ENCODE results near the gene KLK12. TPM values are rescaled to one million over a fixed set of nuclear protein-coding genes. Genes with fewer than 3 reads are reported as not detected.

KLK12 gene
- total RNA-seq, 5 donors from 2014 or later (not counting 1 experiment from before 2014, with no cell fraction given) = not detected

GRCh38 chr19:51070334-51071094 lies 35.7 kb upstream of the KLK12 start:
- Mint-ChIP-seq H3K4me3 (no peak overlapping the region), H3K27ac (no peak overlapping the region), H3K4me1 (peaks cover 0 to 3% (median 0%) of the 10 kb centered on the region in 3 donors), H3K27me3 (peaks cover 23 to 37% of the 10 kb centered on the region in 2 donors), H3K9me3 (peaks cover 6 to 13% (median 9%) of the 10 kb centered on the region in 3 donors), H3K36me3 (no peaks in the 10 kb centered on the region)
- WGBS (ENCODE audit: insufficient coverage) = 80% methylated on average over 1 of the region's 5 CpGs
- no peak overlapping the region for H3K27ac ChIP-seq (ENCODE audit: low read length)
- H3K4me3 ChIP-seq (ENCODE audit: control insufficient read depth in 1 of 2, extremely low read depth in 1 of 2, low read length in 1 of 2) = no peak overlapping the region
- no peaks in the 10 kb centered on the region for H3K4me1 ChIP-seq (ENCODE audit: control insufficient read depth in 1 of 2, extremely low read depth in 1 of 2, insufficient read depth in 2 of 2, low read length in 2 of 2)
- H3K36me3 ChIP-seq (ENCODE audit: control insufficient read depth in 2 of 2, extremely low read depth in 1 of 2, insufficient read depth in 1 of 2, low read length in 1 of 2) = no peaks in the 10 kb centered on the region
- ATAC-seq (replicated peaks in 1 of 4) (no peak), DNase-seq (no peak)
- H3K27me3 ChIP-seq (replicated peaks in 1 of 2; ENCODE audit: control insufficient read depth in 2 of 2, extremely low read depth in 1 of 2, insufficient read depth in 2 of 2, low read length in 1 of 2) = peaks cover 2 to 18% of the 10 kb centered on the region in 2 experiments
- CTCF ChIA-PET = no interaction called here
- no peaks in the 10 kb centered on the region for H3K9me3 ChIP-seq
- POLR2A ChIA-PET = no interaction called here

GRCh38 chr19:51066393-51067186 lies 31.8 kb upstream of the KLK12 start:
- Histone ChIP-seq H3K27ac (ENCODE audit: low read length) (no peak overlapping the region), H3K4me1 (ENCODE audit: control insufficient read depth in 1 of 2, extremely low read depth in 1 of 2, insufficient read depth in 2 of 2, low read length in 2 of 2) (peaks cover 0 to 10% of the 10 kb centered on the region in 2 experiments), H3K9me3 (no peaks in the 10 kb centered on the region), H3K27me3 (replicated peaks in 1 of 2; ENCODE audit: control insufficient read depth in 2 of 2, extremely low read depth in 1 of 2, insufficient read depth in 2 of 2, low read length in 1 of 2) (peaks cover 4 to 42% of the 10 kb centered on the region in 2 experiments), H3K4me3 (ENCODE audit: control insufficient read depth in 1 of 2, extremely low read depth in 1 of 2, low read length in 1 of 2) (no peak overlapping the region), H3K36me3 (ENCODE audit: control insufficient read depth in 2 of 2, extremely low read depth in 1 of 2, insufficient read depth in 1 of 2, low read length in 1 of 2) (no peaks in the 10 kb centered on the region)
- peaks cover 0 to 6% (median 0%) of the 10 kb centered on the region in 3 donors for H3K9me3 Mint-ChIP-seq
- peaks cover 32 to 37% of the 10 kb centered on the region in 2 donors for H3K27me3 Mint-ChIP-seq
- no peak for DNase-seq
- H3K4me3 Mint-ChIP-seq = peak overlapping the region in 1 of 3 donors; percentile 72
- CTCF ChIA-PET = no interaction called here
- POLR2A ChIA-PET = no interaction called here
- no peak for ATAC-seq (replicated peaks in 1 of 4)
- peaks cover 0 to 5% (median 2%) of the 10 kb centered on the region in 3 donors for H3K4me1 Mint-ChIP-seq
- H3K27ac Mint-ChIP-seq = no peak overlapping the region
- 59% methylated on average over 6 of the region's 7 CpGs for WGBS (ENCODE audit: insufficient coverage)
- H3K36me3 Mint-ChIP-seq = no peaks in the 10 kb centered on the region

- Mint-ChIP-seq H3K4me3 (peak overlapping the region in 2 of 3 donors; percentile 52 to 72), H3K9me3 (peaks cover 0 to 14% (median 0%) of the 10 kb centered on the region in 3 donors), H3K27ac (no peak overlapping the region), H3K4me1 (peaks cover 0 to 5% (median 2%) of the 10 kb centered on the region in 3 donors), H3K36me3 (no peaks in the 10 kb centered on the region), H3K27me3 (peaks cover 43 to 48% of the 10 kb centered on the region in 2 donors)
- Histone ChIP-seq H3K27ac (ENCODE audit: low read length) (no peak overlapping the region), H3K4me1 (ENCODE audit: control insufficient read depth in 1 of 2, extremely low read depth in 1 of 2, insufficient read depth in 2 of 2, low read length in 2 of 2) (peaks cover 0 to 10% of the 10 kb centered on the region in 2 experiments), H3K36me3 (ENCODE audit: control insufficient read depth in 2 of 2, extremely low read depth in 1 of 2, insufficient read depth in 1 of 2, low read length in 1 of 2) (no peaks in the 10 kb centered on the region), H3K27me3 (replicated peaks in 1 of 2; ENCODE audit: control insufficient read depth in 2 of 2, extremely low read depth in 1 of 2, insufficient read depth in 2 of 2, low read length in 1 of 2) (peaks cover 4 to 43% of the 10 kb centered on the region in 2 experiments), H3K9me3 (no peaks in the 10 kb centered on the region), H3K4me3 (ENCODE audit: control insufficient read depth in 1 of 2, extremely low read depth in 1 of 2, low read length in 1 of 2) (peak overlapping the region in 1 of 2 donors; percentile 10)
- ChIA-PET POLR2A (no interaction called here), CTCF (no interaction called here)
- 15% methylated on average over 17 of the region's 25 CpGs for WGBS (ENCODE audit: insufficient coverage)
- ATAC-seq (replicated peaks in 1 of 4) = no peak
- no peak for DNase-seq
These were observed 30.6 kb upstream of the KLK12 start for GRCh38 chr19:51065221-51065960.

GRCh38 chr19:51064534-51065220 lies 29.9 kb upstream of the KLK12 start, which contains the start of gene KLK13:
Gene KLK13 (minus strand): TSS chr19:51065092. CDS start chr19:51065067, 25 bp downstream.
- no peak for DNase-seq
- peaks cover 4 to 49% of the 10 kb centered on the region in 2 experiments for H3K27me3 ChIP-seq (replicated peaks in 1 of 2; ENCODE audit: control insufficient read depth in 2 of 2, extremely low read depth in 1 of 2, insufficient read depth in 2 of 2, low read length in 1 of 2)
- no peak within 1 kb of the TSS for H3K27ac ChIP-seq (ENCODE audit: low read length)
- peaks cover 48 to 53% of the 10 kb centered on the region in 2 donors for H3K27me3 Mint-ChIP-seq
- H3K27ac Mint-ChIP-seq = no peak within 1 kb of the TSS
- CTCF ChIA-PET = no interaction called here
- H3K9me3 ChIP-seq = no peaks in the 10 kb centered on the region
- no peaks in the 10 kb centered on the region for H3K36me3 Mint-ChIP-seq
- H3K4me1 ChIP-seq (ENCODE audit: control insufficient read depth in 1 of 2, extremely low read depth in 1 of 2, insufficient read depth in 2 of 2, low read length in 2 of 2) = peaks cover 0 to 10% of the 10 kb centered on the region in 2 experiments
- H3K36me3 ChIP-seq (ENCODE audit: control insufficient read depth in 2 of 2, extremely low read depth in 1 of 2, insufficient read depth in 1 of 2, low read length in 1 of 2) = no peaks in the 10 kb centered on the region
- H3K4me1 Mint-ChIP-seq = peaks cover 0 to 5% (median 2%) of the 10 kb centered on the region in 3 donors
- peaks cover 0 to 14% (median 0%) of the 10 kb centered on the region in 3 donors for H3K9me3 Mint-ChIP-seq
- 12% methylated on average over 13 of the region's 38 CpGs for WGBS (ENCODE audit: insufficient coverage)
- no peak for ATAC-seq (replicated peaks in 1 of 4)
- POLR2A ChIA-PET = no interaction called here
- peak within 1 kb of the TSS in 2 of 3 donors; percentile 52 to 72 for H3K4me3 Mint-ChIP-seq
- peak within 1 kb of the TSS; percentile 10 to 40 for H3K4me3 ChIP-seq (ENCODE audit: control insufficient read depth in 1 of 2, extremely low read depth in 1 of 2, low read length in 1 of 2)

GRCh38 chr19:51063664-51064063 lies 28.9 kb upstream of the KLK12 start:
- H3K9me3 ChIP-seq = no peaks in the 10 kb centered on the region
- H3K4me3 Mint-ChIP-seq = peak overlapping the region in 1 of 3 donors; percentile 33
- no peak overlapping the region for H3K4me3 ChIP-seq (ENCODE audit: control insufficient read depth in 1 of 2, extremely low read depth in 1 of 2, low read length in 1 of 2)
- ATAC-seq (replicated peaks in 1 of 4) = no peak
- H3K9me3 Mint-ChIP-seq = peaks cover 0 to 14% (median 0%) of the 10 kb centered on the region in 3 donors
- H3K4me1 Mint-ChIP-seq = peaks cover 0 to 5% (median 2%) of the 10 kb centered on the region in 3 donors
- H3K27me3 Mint-ChIP-seq = peaks cover 51 to 56% of the 10 kb centered on the region in 2 donors
- DNase-seq = no peak
- H3K36me3 Mint-ChIP-seq = no peaks in the 10 kb centered on the region
- H3K36me3 ChIP-seq (ENCODE audit: control insufficient read depth in 2 of 2, extremely low read depth in 1 of 2, insufficient read depth in 1 of 2, low read length in 1 of 2) = no peaks in the 10 kb centered on the region
- no peak overlapping the region for H3K27ac ChIP-seq (ENCODE audit: low read length)
- ChIA-PET CTCF (no interaction called here), POLR2A (no interaction called here)
- WGBS (ENCODE audit: insufficient coverage) = 69% methylated on average over 5 of the region's 7 CpGs
- H3K27ac Mint-ChIP-seq = no peak overlapping the region
- peaks cover 4 to 48% of the 10 kb centered on the region in 2 experiments for H3K27me3 ChIP-seq (replicated peaks in 1 of 2; ENCODE audit: control insufficient read depth in 2 of 2, extremely low read depth in 1 of 2, insufficient read depth in 2 of 2, low read length in 1 of 2)
- peaks cover 0 to 10% of the 10 kb centered on the region in 2 experiments for H3K4me1 ChIP-seq (ENCODE audit: control insufficient read depth in 1 of 2, extremely low read depth in 1 of 2, insufficient read depth in 2 of 2, low read length in 2 of 2)

Measured in T-cell (primary cell).